Medulla oblongata (tissue), 1 donor: ENCODE measurements around the gene NT5C.

Source experiments
- DNase-seq: peaks from one replicate; pipeline ENCODE4 v3.0.0-alpha.2; 2015; ENCODE audit errors: extremely low spot score

NT5C gene

DNA sequence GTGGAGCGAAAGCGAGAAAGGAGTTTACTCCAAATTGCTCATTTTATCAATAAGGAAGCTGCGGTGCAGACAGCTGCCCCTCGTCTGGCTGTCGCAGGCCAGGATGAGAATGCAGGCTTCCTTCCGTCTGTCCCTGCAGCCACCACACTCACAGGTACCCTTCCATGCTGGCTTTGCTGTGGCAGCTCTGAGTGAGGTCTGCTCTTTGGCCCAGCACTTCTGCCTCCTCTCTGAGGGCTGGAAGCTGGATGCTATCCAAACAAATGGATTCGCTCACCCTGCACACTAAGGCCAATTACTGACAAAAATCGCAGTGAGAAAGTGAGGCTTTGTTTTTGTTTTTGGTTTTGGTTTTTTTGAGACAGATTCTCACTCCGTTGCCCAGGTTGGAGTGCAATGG, 14.8 kb downstream of the NT5C start:
- DNase-seq: no peak

DNA sequence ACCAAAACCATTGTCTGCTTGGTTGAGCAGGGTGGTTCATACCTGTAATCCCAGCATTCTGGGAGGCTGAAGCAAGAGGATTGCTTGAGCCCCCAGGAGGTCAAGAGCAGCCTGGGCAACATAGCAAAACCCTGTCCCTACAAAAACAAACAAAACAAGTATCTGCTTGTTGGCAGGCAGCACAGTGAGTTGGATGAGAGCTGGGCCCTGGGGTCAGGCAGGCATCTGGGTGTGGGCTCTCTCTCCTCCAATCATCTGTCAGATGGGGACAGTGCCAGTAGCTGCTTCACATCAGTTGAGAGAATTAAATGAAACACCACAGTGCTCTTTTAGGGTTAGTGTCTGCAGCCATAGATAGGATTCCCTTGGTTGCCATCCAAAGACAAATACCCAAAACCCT, 16.0 kb downstream of the NT5C start:
- DNase-seq: no peak

DNA sequence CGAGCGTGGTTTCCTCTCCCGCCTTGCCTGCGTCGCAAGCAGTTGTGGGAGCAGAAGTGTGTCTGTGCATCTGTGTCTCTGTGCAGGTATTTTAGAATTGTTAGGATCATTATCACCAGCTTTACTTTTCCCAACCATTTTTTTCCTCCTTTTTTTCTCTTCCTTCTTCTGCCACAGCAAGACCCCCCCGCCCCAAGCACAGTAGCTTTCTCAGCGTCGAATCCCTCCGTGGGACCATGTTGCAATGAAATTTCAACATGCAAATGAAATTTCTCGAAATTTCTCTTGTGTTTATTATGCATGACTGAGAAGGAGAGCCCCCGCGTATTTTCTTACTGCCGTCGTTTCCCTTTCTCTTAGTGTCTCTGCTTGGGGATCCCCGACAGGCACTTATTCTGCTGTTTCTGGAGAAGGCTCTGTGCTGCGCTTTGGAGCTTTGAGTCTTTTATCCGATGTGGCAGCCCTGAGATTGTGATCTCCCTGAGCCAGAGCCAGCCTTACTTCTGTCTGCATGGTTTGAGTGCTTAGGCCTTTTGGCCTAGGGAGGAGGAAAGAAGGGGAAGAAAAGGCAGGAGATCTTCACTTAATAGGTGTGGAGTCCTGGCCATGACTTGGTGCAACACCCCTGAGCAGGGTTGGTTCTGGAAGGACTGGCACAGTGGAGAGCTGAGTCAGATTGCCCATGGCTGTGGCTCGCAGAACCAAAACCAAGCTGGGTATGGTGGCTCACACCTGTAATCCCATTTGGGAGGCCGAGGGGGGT, 16.8 kb downstream of the NT5C start:
- DNase-seq: no peak

DNA sequence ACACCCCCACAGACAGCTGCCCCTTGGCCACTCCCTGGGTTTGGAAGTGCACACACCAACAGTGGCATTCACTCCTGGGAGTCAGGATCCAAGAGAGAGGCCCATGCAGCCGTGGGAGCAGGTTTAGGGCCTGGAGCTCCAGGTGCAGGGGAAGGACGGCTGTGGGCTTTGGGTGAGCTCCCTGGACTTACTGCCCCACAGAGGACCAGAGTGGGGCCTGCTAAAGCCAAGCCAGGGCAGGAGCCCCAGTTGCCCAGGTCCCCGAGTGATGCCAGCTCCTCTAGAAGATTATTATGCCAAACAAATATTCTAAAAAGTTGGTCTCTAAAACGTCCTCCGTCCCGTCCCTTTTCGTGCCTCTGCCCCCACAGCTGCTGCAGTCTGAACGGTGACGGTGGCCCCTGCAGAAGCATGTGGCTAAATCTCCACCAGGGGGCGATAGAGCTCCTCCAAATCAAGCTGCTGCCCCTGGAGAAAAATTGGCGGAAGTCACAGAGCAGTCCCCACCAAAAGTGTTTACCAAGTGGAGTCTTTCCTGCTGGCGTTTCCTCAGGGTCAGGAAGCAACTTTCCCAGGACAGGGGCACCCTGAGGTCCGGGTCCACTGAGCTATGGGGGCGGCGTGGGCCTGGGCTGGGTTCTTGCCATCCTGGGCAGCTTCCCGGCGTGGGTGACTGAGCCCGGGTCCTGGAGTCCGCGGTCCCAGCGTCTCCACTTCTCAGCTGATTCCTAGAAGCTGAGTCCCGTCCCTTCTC, 17.6 kb downstream of the NT5C start:
- DNase-seq: peak; percentile 95

DNA sequence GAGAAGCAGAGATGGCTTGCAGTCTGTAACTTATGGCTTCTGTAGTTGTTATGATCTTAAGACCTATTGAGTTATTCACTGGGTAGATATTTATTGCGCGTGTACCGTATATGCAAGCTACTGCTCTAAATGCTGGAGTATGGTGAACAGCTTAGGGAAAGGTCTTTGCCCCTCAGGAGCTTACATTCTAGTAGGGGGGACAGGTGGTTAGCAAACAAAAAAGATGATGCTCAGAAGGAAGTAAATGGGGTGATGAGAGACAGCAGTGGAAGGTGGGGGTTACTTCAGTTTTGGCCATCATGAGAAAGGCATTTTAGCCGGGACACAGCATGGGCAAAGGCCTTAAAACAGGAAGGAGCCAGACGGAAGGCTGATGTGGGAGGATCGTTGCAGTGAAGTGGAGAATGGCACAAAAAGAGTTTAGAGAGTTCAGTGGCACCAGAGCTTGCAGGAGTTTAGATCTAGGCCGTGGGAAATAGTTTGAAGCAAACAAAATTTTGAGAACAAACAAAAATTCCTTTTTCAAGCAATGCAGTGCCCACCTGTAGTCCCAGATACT, 19.7 kb downstream of the NT5C start:
- no peak for DNase-seq

GRCh38 chr17:75110234-75110937, 21.2 kb downstream of the NT5C start:
- DNase-seq: no peak

- peak; percentile 85 for DNase-seq
Measured at GRCh38 chr17:75109407-75110233, 21.9 kb downstream of the NT5C start, which contains the start of gene ARMC7. Gene ARMC7 (plus strand): TSS chr17:75109969. CDS start chr17:75110289, 320 bp downstream.

DNA sequence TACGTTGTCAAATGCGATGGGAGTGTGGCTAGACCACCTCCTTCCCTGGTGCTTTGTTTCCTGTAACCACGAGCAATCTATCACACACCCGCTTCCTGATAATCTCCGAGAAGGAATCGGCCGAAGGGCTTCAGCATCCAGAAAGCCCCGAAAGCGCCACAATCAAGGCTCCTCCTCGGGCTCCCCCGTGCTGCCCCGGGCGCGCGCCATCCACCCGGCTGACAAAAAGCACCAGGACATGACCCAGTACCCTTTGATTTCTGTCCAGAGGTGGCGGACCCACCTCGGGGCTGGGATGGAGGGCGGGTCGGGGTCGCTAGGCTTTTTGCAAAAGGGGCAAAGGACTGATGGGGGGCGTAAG, 22.5 kb downstream of the NT5C start:
- no peak for DNase-seq

GRCh38 chr17:75108193-75108592, 23.3 kb downstream of the NT5C start:
- no peak for DNase-seq

- no peak for DNase-seq
Measured at GRCh38 chr17:75105126-75106080, 26.1 kb downstream of the NT5C start.

- no peak for DNase-seq
Measured at GRCh38 chr17:75103601-75104554, 27.7 kb downstream of the NT5C start.

- DNase-seq: peak; percentile 39
Measured at GRCh38 chr17:75102385-75102821, 29.1 kb downstream of the NT5C start.

DNA sequence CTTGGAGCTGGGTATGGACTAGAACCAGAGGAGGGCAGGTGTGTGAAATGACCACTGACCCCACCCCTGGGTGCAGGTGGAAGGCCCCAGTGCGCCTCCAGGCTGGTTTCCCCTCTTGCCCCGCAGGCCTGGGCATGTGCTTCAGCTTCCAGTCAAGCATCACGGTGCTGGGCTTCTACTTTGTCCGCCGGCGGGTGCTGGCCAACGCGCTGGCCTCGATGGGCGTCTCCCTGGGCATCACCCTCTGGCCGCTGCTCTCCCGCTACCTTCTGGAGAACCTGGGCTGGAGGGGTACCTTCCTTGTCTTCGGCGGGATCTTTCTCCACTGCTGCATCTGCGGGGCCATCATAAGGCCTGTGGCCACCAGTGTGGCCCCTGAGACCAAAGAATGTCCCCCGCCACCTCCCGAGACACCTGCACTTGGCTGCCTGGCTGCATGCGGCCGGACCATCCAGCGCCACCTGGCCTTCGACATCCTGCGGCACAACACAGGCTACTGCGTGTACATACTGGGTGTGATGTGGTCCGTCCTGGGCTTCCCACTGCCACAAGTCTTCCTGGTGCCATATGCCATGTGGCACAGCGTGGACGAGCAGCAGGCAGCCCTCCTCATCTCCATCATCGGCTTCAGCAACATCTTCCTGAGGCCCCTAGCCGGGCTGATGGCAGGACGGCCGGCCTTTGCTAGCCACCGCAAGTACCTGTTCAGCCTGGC, 31.5 kb downstream of the NT5C start:
- no peak for DNase-seq

DNA sequence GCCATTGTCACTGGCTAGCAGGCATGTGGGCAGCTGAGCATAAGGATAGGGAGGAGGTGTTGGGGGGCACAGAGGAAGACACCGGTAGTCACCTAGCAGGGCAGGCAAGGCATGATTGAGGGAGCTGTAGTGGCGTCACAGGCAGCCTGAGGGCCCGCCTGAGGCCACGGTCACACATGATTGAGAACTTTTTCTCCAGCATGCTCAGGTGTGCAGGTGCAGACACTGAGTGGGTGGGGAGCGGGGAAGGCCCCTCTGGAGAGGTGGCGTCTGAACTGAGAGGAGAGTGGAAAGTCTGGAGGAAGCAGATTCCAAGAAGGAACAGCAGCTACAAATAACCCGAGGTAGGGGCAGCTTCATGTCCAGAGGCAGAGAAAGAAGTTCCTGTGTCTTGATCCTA, 32.7 kb downstream of the NT5C start:
- no peak for DNase-seq

DNA sequence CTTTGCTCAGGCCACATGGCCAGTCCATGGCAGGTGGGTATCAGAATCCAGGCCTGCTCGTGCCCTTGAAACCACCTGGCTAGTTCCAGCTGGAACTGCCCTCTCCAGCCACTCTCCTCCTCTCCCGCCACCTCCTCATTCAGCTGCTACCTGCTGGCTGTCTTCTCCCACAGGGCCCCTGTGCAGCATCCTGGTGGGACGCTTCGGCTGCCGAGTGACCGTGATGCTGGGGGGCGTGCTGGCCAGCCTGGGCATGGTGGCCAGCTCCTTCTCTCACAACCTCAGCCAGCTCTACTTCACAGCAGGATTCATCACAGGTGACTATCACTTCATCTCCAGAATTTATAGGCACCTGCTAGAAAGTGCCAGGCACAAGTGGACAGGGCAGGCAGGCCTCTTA, 33.7 kb downstream of the NT5C start:
- DNase-seq: no peak

DNA sequence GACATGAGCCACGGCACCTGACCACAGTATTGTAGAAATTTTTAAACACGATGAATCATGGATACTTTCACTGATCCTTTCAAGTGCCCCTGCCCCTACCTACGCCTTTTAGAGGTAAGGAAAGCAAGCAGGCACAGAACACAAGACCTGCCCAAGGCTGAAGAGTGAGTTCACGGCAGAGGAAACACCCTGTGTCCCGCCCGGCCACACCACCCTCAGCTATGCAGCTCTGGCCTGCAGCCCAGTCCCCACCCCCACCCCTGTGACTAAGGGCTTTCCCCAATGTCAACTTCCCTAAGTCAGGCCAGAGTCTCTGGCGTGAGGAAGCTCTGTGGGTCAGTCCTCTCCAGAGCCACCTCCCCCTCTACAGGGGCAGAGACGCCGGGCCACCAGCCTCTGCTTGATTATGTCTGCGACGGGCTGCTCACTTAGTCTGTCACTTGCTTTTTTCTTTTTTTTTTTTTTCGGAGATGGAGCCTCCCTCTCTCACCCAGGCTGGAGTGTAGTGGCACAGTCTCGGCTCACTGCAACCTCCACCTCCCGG, 35.4 kb downstream of the NT5C start:
- DNase-seq: peak; percentile 70

- no peak for DNase-seq
Measured at GRCh38 chr17:75094871-75095399, 36.6 kb downstream of the NT5C start.
